Measurements from ENCODE around the gene SORCS2. TPM values are rescaled to one million over a fixed set of nuclear protein-coding genes. Genes with fewer than 3 reads are reported as not detected.

The SORCS2 gene
- total RNA-seq, 4 donors from 2014 or later: 0.19 to 0.85 (median 0.66) TPM

DNA sequence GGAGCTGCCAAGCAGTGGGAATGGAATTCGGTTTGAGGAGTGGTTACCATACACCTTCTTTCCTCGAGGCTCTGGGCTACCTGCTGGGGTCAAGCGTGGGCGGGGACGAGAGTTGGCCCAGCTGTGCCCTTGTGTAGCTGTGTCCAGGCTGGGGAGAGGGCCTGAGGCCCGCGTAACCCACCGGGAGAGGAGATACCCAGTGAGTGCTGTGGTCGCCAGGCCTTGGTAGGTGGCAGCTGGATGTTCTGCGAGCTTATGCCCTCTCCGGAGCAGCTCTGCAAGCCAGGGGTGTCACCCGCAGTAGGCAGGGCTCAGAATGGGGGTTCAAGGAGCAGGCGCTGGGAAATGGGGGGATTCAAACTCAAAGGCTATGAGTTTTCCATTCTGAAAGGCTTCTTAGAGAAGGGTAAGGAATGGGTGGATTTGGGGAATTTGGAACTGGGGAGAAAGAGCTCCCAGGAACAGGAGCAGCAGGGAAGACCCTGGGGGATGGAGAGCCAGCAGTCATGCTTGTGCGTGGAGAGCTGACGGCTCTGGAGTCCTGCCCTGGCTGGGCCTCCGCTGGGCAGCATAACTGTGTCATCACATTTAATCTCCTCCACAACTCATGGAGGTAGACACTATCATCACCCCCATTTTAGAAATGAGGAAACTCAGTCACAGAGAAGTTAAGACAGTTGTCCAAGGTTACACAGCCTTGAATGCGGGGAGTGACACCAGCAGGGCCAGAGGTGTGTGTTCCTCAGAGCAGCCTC is 117.5 kb downstream of the SORCS2 start:
- TF ChIP-seq, protein P1, sequence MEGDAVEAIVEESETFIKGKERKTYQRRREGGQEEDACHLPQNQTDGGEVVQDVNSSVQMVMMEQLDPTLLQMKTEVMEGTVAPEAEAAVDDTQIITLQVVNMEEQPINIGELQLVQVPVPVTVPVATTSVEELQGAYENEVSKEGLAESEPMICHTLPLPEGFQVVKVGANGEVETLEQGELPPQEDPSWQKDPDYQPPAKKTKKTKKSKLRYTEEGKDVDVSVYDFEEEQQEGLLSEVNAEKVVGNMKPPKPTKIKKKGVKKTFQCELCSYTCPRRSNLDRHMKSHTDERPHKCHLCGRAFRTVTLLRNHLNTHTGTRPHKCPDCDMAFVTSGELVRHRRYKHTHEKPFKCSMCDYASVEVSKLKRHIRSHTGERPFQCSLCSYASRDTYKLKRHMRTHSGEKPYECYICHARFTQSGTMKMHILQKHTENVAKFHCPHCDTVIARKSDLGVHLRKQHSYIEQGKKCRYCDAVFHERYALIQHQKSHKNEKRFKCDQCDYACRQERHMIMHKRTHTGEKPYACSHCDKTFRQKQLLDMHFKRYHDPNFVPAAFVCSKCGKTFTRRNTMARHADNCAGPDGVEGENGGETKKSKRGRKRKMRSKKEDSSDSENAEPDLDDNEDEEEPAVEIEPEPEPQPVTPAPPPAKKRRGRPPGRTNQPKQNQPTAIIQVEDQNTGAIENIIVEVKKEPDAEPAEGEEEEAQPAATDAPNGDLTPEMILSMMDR (IDR thresholded peaks at IDR 0.05; ENCODE audit: low read depth): no peak

DNA sequence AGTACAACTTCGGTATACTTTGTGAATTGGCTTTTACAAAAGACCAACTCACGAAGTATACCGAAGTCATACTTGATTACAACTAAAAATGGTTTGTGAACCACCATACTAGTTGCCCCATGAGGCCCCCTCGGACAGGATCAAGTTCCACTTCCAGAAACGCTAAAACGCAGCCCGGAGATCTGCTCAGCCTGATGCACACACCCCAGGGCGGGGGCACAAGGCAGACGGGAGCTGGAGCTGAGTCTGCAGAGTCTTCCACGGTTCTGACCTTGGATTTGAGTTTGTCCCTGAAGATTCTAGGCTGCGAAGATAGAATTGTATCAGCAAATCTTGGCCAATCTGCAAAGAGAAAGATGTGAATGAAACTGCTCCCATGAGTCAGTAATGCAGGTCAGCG is 118.1 kb downstream of the SORCS2 start:
- TF ChIP-seq, protein P1 (IDR thresholded peaks at IDR 0.05; ENCODE audit: low read depth): no peak

DNA sequence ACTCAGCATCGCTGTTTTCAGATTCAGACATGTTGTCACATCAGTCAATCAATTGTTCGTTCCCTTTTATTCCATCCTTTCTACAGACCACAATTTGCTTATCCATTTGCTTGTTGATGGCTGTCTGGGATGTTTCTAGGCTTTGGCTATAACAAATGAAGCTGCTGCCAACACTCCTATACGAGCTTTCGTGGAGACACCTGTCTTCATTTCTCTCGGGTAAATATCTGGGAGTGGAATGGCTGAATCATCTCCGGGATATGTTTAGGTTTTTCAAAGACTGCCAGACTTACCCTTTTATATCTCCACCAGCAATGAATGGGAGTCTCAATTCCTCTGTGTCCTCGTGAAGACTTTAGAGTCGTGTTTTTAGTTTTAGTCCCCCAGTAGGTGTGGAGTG is 118.9 kb downstream of the SORCS2 start:
- TF ChIP-seq, protein P1 (IDR thresholded peaks at IDR 0.05; ENCODE audit: low read depth): no peak

DNA sequence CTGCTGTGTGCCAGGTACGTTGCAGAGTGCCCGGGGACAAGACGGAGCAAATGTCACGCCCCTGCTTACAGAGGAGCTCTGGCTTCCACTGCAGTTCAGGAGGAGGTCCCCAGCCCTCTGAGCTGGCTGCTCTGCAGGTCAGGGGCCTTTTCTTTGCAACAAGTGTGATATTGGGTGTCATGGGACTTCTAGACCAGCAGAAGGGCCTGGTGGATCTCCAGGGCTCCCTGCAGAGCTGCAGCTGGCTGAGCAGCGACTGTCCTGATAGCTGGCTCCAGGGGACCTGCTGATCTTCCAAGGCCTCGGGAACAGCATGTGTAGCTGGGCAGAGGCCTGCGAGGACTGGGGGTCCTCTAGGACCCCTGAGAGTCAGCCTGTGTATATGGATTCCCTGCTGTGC is 120.4 kb downstream of the SORCS2 start:
- TF ChIP-seq, protein P1 (IDR thresholded peaks at IDR 0.05; ENCODE audit: low read depth): no peak

DNA sequence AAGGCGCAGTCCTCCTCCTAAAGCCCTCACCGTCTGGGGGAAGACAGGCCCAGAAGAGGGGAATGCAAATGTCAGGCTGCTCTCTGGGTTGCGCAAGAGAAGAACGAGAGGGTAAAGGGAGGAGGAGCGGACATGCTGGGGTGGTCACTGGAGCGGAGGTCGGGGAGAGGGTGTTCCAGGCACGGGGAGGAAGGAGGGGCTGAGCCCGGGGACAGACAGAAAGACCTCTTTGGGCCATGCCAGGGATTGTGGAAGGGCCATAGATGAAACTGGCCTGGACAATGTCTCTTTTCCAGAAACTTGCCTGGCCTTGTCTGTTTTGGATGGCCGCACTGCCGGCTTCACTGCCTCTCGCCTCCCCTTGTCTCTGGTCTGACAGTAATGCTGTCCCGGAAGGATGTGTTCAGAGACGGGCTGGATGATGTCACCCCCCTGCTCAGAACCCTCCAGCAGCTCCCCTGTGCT is 121.0 kb downstream of the SORCS2 start:
- TF ChIP-seq, protein P1 (IDR thresholded peaks at IDR 0.05; ENCODE audit: low read depth): no peak

DNA sequence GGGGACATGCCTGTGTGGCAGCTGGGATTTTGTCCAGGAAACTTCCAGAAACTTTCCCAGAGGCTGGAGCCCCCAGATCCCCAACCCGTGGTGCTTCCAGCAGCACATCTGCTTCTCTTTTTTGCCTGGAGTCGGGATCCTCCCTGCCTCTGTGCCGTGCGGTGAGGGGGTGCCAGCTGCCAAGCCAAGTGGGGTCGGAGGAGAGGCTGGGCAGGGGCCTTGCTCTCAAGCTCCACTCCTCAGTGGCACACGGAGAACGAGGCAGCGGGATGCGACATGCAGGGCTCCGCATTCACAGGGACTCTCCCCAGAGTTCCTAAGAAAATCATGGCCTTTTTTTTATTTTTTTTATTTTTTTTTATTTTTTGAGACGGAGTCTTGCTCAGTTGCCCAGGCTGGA is 121.7 kb downstream of the SORCS2 start:
- TF ChIP-seq, protein P1 (IDR thresholded peaks at IDR 0.05; ENCODE audit: low read depth): no peak

DNA sequence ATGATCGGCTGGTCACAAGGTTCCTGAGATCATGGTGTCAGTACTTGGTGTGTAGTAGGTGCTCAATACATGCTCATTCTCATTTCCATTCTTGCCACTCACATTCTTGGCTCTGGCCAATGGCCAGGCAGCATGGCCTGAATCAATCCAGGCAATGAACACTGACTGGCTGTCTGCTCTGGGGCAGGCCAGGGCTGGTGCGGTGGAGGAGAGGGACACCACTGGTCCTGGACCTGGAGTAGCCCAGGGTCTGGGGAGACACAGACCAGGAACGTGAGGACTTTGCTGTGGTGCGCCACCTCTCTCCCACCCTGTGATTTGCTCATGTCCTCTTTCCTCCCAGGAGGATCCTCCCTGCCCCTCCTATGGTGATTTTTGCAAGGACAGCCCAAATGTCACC is 122.9 kb downstream of the SORCS2 start:
- TF ChIP-seq, protein P1 (IDR thresholded peaks at IDR 0.05; ENCODE audit: low read depth): no peak
